ENCODE results near the gene TMEM245.
"Not testable (repeated sequence)": the region's sequence is repeated elsewhere in the genome, so short reads cannot be mapped to it uniquely, and the experiment has no call there.

Gene TMEM245

DNA sequence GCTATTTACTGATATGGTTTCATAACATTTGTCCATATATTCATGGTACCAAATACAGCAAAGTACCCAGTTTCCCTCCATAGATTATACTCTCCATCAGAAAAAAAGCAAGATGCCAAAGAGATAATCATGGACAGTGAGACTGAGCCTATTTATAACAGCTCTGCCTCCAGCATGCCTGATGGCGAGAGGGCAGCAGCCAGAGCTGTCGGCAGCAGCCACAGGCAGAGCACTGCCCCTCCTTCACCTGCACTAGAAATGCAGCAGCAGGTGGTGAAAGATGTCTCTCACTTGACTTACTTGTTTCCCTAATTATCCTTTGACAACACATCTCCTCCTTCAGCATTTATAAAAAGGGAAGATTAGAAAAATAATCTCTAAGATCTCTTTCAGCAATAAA is 138.9 kb downstream of the TMEM245 start:
- DNase-seq = no peak

DNA sequence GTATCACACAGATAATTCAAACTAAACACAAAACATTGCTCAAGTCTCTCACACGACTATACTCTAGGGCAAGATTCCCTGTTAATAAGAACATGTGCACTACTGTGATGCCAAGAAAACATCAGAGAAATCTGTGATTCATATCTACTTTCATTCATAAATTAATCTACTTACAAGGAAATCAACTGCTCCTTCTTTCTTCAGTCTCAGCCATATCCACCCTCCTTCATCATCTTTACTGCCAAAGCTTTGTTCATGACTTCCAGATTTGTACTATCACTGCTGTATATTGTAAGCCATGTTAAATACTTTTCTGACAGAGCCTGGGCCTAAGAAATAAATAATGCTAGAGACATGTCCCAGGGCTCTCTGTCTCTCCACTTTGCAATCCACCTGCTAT is 141.5 kb downstream of the TMEM245 start:
- DNase-seq = no peak

- DNase-seq = no peak
Measured at GRCh38 chr9:108973895-108974294, 145.9 kb downstream of the TMEM245 start.

- no peak for DNase-seq
Measured at GRCh38 chr9:108972626-108973209, 147.0 kb downstream of the TMEM245 start.

GRCh38 chr9:108972186-108972585 is 147.6 kb downstream of the TMEM245 start:
- DNase-seq = no peak

DNA sequence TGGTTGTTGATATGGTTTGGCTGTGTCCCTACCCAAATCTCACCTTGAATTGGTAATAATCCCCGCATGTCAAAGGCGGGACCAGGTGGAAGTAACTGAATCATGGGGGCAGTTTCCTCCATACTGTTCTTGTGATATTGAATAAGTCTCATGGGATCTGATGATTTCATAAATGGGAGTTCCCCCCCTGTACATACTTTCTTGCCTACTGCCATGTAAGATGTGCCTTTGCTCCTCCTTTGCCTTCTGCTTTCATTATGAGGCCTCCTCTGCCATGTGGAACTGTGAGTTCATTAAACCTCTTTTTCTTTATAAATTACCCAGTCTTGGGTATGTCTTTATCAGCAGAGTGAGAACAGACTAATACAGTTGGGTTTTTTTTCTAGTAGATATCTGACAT is 148.4 kb downstream of the TMEM245 start:
- not testable (repeated sequence) for DNase-seq

GRCh38 chr9:108967916-108968315 is 151.8 kb downstream of the TMEM245 start:
- no peak for DNase-seq
